ENCODE data around the gene PTPRG. TPM values are rescaled to one million over a fixed set of nuclear protein-coding genes. Genes with fewer than 3 reads are reported as not detected.
A peak's percentile ranks its signal among the peaks of the same experiment; 100 is the strongest.

Gene PTPRG
- total and polyA plus RNA-seq, 2 experiments from 2014 or later, result 8.5 to 34.9 TPM

DNA sequence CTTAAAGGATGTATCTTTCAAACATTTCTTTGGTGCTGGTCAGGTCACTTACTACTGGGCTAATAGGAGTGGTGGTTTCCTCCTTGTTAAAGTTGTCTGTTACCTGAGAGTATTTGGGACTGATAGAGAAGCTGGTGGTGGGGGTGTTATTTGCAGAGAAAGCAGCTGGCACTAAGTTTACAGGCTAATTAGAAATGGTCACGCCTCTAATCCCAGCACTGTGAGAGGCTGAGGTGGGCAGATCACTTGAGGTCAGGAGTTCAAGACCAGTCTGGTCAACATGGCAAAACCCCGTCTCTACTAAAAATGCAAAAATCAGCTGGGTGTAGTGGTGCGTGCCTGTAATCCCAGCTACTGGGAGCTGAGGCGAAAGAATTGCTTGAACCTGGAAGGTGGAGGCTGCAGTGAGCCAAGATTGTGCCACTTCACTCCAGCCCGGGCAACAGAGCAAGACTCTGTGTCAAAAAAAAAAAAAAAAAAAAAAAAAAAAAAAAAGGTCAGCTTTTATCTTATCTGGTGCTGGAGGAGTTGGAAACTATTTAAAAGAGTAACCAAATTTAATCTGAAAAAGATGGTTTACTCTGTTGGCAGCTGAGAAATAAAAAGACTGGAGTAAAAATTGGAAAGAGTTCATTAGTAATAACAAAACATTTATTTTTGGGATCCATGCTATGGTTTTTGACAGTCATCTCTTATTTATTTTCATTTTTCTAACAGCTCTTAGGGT is 332.6 kb downstream of the PTPRG start:
- H3K4me3 ChIP-seq, result no peak overlapping the region
- no peak for DNase-seq (ENCODE audit: low spot score)
- H3K27me3 ChIP-seq, result no peaks in the 10 kb centered on the region
- no peaks in the 10 kb centered on the region for H3K9me3 ChIP-seq (ENCODE audit: low read depth)
- H3K79me2 ChIP-seq, result peaks cover 27% of the 10 kb centered on the region
- H2AFZ ChIP-seq, result no peak overlapping the region
- TF ChIP-seq, protein P1, sequence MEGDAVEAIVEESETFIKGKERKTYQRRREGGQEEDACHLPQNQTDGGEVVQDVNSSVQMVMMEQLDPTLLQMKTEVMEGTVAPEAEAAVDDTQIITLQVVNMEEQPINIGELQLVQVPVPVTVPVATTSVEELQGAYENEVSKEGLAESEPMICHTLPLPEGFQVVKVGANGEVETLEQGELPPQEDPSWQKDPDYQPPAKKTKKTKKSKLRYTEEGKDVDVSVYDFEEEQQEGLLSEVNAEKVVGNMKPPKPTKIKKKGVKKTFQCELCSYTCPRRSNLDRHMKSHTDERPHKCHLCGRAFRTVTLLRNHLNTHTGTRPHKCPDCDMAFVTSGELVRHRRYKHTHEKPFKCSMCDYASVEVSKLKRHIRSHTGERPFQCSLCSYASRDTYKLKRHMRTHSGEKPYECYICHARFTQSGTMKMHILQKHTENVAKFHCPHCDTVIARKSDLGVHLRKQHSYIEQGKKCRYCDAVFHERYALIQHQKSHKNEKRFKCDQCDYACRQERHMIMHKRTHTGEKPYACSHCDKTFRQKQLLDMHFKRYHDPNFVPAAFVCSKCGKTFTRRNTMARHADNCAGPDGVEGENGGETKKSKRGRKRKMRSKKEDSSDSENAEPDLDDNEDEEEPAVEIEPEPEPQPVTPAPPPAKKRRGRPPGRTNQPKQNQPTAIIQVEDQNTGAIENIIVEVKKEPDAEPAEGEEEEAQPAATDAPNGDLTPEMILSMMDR (IDR thresholded peaks at IDR 0.05; ENCODE audit: poor library complexity), result no peak
- TF ChIP-seq EZH2phosphoT487 (IDR thresholded peaks at IDR 0.05; ENCODE audit: low read depth, severe bottlenecking, unreplicated experiment) (no peak), EZH2 (IDR thresholded peaks at IDR 0.05; ENCODE audit: borderline replicate concordance) (no peak)
- 85% methylated on average over 5 of the region's 5 CpGs for WGBS (ENCODE audit: low lambda C conversion rate, missing lambda C conversion rate)
- no peaks in the 10 kb centered on the region for H3K9me2 ChIP-seq (replicated peaks; ENCODE audit: insufficient read depth)
- H3K4me2 ChIP-seq, result no peak overlapping the region
- H3K36me3 ChIP-seq (replicated peaks; ENCODE audit: insufficient read depth, low read depth), result no peaks in the 10 kb centered on the region
- H4K20me1 ChIP-seq (ENCODE audit: insufficient read depth, poor library complexity, severe bottlenecking), result no peaks in the 10 kb centered on the region
- peak overlapping the region; percentile 62 for H3K27ac ChIP-seq
- H3K4me1 ChIP-seq (ENCODE audit: insufficient read depth), result peaks cover 21% of the 10 kb centered on the region

DNA sequence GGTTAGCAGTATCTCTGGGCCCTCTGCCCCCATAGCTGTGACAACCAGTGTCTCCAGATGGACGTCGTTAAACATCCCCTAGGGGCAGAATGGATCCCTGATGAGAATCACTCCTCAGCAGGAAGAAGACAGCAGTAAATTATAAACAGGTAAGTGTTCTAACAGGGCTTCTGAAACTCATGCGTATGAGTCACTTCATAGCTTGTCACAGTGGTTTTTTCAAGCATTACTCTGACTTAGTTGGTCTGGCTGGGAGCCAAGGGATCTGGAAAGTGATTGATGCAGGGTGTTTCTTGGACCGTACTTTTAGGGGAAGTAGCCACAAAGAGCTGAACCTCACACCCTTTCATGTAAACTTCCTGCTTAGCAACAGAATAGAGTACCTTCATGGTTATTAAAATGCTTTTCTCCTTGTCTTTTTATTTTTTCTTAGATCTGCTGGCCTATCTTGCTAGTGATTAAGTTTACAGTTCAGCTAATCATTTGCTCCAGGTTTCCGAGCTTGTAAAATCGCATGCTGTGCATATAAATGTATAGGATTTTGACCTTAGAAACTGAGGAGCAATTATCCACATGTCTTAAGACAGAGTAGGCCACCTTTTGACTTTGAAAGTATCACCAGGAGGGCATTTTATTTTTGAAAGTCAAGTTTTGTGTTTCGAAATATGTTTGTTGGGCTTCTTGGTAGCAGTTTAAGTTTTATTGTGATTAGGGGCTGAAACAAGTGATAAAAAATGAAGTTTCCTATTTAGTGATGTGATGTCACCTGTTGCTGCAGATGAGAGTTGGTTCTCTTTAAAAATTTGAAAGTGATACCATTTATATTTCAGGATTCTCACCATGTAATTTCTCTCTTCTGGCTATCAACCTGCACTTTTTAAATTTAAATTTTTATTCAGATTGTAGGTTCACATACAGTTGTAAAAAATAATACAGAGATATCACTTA is 333.9 kb downstream of the PTPRG start:
- peak overlapping the region; percentile 60 for H3K4me2 ChIP-seq
- H3K79me2 ChIP-seq, result peaks cover 27% of the 10 kb centered on the region
- WGBS (ENCODE audit: low lambda C conversion rate, missing lambda C conversion rate), result 24% methylated on average over 7 of the region's 7 CpGs
- H3K4me3 ChIP-seq, result no peak overlapping the region
- H3K36me3 ChIP-seq (replicated peaks; ENCODE audit: insufficient read depth, low read depth), result no peaks in the 10 kb centered on the region
- no peak overlapping the region for H2AFZ ChIP-seq
- H3K9me3 ChIP-seq (ENCODE audit: low read depth), result no peaks in the 10 kb centered on the region
- H3K27ac ChIP-seq, result peak overlapping the region; percentile 62
- peak; percentile 88 for DNase-seq (ENCODE audit: low spot score)
- no peaks in the 10 kb centered on the region for H3K9me2 ChIP-seq (replicated peaks; ENCODE audit: insufficient read depth)
- peaks cover 21% of the 10 kb centered on the region for H3K4me1 ChIP-seq (ENCODE audit: insufficient read depth)
- no peaks in the 10 kb centered on the region for H4K20me1 ChIP-seq (ENCODE audit: insufficient read depth, poor library complexity, severe bottlenecking)
- TF ChIP-seq EZH2 (IDR thresholded peaks at IDR 0.05; ENCODE audit: borderline replicate concordance) (no peak), EZH2phosphoT487 (IDR thresholded peaks at IDR 0.05; ENCODE audit: low read depth, severe bottlenecking, unreplicated experiment) (no peak)
- TF ChIP-seq, protein P1 (IDR thresholded peaks at IDR 0.05; ENCODE audit: poor library complexity), result no peak
- no peaks in the 10 kb centered on the region for H3K27me3 ChIP-seq

DNA sequence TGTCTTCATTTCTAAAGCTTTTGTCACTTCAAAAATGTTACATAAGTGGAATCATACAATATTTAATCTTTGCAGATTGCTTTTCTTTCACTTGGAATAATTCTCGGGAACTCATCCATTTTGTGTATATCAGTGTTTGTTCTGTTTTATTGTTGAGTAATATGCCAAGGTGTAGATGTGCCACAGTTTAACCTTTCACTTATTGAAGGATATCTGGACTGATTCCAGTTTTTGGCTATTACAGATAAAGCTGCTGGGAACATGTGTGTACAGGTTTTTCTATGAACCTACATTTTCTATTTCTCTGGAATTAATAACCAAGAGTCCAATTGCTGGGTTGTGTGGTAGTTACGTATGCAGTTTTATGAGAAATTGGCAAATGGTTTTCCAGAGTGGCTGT is 334.9 kb downstream of the PTPRG start:
- H4K20me1 ChIP-seq (ENCODE audit: insufficient read depth, poor library complexity, severe bottlenecking), result no peaks in the 10 kb centered on the region
- no peak overlapping the region for H3K27ac ChIP-seq
- H3K79me2 ChIP-seq, result peaks cover 29% of the 10 kb centered on the region
- H2AFZ ChIP-seq, result no peak overlapping the region
- no peak overlapping the region for H3K4me3 ChIP-seq
- TF ChIP-seq EZH2 (IDR thresholded peaks at IDR 0.05; ENCODE audit: borderline replicate concordance), result no peak
- no peak for TF ChIP-seq EZH2phosphoT487 (IDR thresholded peaks at IDR 0.05; ENCODE audit: low read depth, severe bottlenecking, unreplicated experiment)
- TF ChIP-seq, protein P1 (IDR thresholded peaks at IDR 0.05; ENCODE audit: poor library complexity), result no peak
- no peaks in the 10 kb centered on the region for H3K27me3 ChIP-seq
- peaks cover 21% of the 10 kb centered on the region for H3K4me1 ChIP-seq (ENCODE audit: insufficient read depth)
- no peaks in the 10 kb centered on the region for H3K36me3 ChIP-seq (replicated peaks; ENCODE audit: insufficient read depth, low read depth)
- 95% methylated on average over 2 of the region's 2 CpGs for WGBS (ENCODE audit: low lambda C conversion rate, missing lambda C conversion rate)
- no peak overlapping the region for H3K4me2 ChIP-seq
- no peaks in the 10 kb centered on the region for H3K9me2 ChIP-seq (replicated peaks; ENCODE audit: insufficient read depth)
- DNase-seq (ENCODE audit: low spot score), result no peak
- H3K9me3 ChIP-seq (ENCODE audit: low read depth), result no peaks in the 10 kb centered on the region
